Activated CD4-positive, CD25-positive, alpha-beta regulatory T cell (primary cell): Measurements from ENCODE around the gene GGT7.
A peak's percentile ranks its signal among the peaks of the same experiment; 100 is the strongest.
"Not testable (repeated sequence)": the region's sequence is repeated elsewhere in the genome, so short reads cannot be mapped to it uniquely, and the experiment has no call there.

Experiments used
- DNase-seq, 4 experiments: peaks; one replicate each; lab custom pipeline; 2025; lab: John Stamatoyannopoulos, UW

The GGT7 gene

GRCh38 chr20:34881689-34882088, 9.0 kb upstream of the GGT7 start:
- no peak for DNase-seq

- DNase-seq, result not testable (repeated sequence)
These were observed 8.3 kb upstream of the GGT7 start for GRCh38 chr20:34880971-34881370.

GRCh38 chr20:34880215-34880850, 7.7 kb upstream of the GGT7 start:
- no peak for DNase-seq

- peak; percentile 87 to 97 (median 92) for DNase-seq
These were observed 4.0 kb upstream of the GGT7 start, which contains the start of gene ACSS2 for GRCh38 chr20:34876406-34877282. ACSS2 (plus strand) TSS chr20:34876612; CDS start chr20:34876646, 34 bp downstream.

GRCh38 chr20:34875642-34876405, 3.2 kb upstream of the GGT7 start:
- DNase-seq, result no peak

GRCh38 chr20:34874094-34874654, 1.5 kb upstream of the GGT7 start:
- DNase-seq, result peak in 2 of 4 experiments; percentile 8 to 9

GRCh38 chr20:34873583-34874093, 982 bp upstream of the GGT7 start:
- no peak for DNase-seq

- no peak for DNase-seq
These were observed 562 bp downstream of the GGT7 start for GRCh38 chr20:34871966-34872621.

- DNase-seq, result no peak
These were observed 1.2 kb downstream of the GGT7 start for GRCh38 chr20:34871320-34871926.

- DNase-seq, result no peak
These were observed 8.4 kb downstream of the GGT7 start for GRCh38 chr20:34864216-34864615.

- no peak for DNase-seq
These were observed 9.2 kb downstream of the GGT7 start for GRCh38 chr20:34863421-34863965.

GRCh38 chr20:34862724-34863123, 9.9 kb downstream of the GGT7 start:
- DNase-seq, result no peak

- no peak for DNase-seq
These were observed 11.1 kb downstream of the GGT7 start for GRCh38 chr20:34861386-34862084.

- DNase-seq, result no peak
These were observed 12.7 kb downstream of the GGT7 start for GRCh38 chr20:34859826-34860545.

GRCh38 chr20:34859367-34859766, 13.3 kb downstream of the GGT7 start:
- DNase-seq, result no peak

GRCh38 chr20:34852298-34852697, 20.4 kb downstream of the GGT7 start:
- DNase-seq, result no peak

- no peak for DNase-seq
These were observed 21.7 kb downstream of the GGT7 start for GRCh38 chr20:34850969-34851368.

GRCh38 chr20:34849778-34850177, 22.9 kb downstream of the GGT7 start:
- no peak for DNase-seq

- no peak for DNase-seq
These were observed 24.1 kb downstream of the GGT7 start for GRCh38 chr20:34848597-34848996.
